IPS-NIHi7 (cell line): Measurements from ENCODE around the gene ENO4.

Experiments used
- DNase-seq: peaks from one replicate; pipeline ENCODE4 v3.0.0; 2012; ENCODE audit warnings: mixed read lengths; ENCODE audit errors: extremely low spot score

ENO4 gene

DNA sequence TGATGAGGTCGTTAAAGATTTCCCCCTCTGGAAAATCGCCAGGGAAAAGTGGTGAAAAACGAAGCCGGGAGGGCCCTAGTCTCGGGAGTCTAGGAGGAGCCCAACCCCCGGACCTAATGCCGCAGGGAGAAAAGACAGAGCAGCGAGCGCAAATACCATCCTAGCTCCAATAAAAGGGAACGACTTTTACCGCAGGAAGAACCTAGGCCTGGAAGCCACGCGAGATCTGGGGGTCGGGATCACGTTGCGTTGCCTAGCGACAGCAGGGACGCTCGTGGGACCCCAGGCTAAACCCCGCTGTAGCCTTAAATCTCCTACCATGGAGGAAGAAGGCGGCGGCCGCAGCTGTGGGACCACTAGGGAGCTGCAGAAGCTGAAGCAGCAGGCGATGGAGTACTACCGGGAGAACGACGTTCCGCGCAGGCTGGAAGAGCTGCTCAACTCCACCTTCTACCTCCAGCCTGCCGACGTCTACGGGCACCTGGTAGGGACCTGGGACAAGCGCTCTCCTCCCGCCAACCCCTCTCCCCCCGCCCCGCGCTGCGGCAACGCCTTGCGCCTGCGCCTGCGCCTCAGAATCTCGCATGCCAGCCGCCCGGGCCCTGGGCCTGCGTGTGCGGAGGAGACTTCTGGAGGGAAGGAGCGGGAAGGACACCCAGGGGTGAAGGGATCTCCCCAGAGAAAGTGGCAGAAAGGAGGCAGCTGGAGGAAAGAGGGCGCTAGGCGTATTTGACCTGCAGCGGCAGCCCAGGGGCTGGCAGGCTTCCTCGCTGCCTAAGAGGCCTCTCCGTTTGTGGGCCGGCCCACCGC, at the start of gene ENO4:
ENO4 (plus strand) TSS at position 252 of the 810 bp plus-strand sequence; CDS start at position 320, 68 bp downstream.
- peak; percentile 92 for DNase-seq

- DNase-seq, result no peak
Observed at GRCh38 chr10:116800286-116800929, 48.9 kb upstream of the ENO4 start.

DNA sequence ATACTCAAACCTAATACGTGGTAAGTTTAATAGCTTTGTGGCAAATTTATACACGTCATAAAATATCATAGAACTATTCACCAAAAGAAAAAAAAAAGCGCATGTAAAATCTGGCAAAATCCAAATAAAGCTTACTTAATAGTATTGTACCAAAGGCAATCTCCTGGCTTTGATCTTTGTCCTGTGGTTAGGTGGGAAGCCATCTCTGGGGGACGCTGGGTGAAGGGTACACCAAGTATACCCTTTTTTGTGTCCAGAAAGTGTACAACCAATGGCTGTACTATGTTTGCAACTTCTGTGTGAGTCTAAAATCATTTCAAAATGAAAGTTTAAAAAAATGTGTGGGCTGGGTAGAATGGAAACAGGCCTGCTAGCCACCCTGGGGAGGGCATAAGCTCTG, 47.6 kb upstream of the ENO4 start:
- no peak for DNase-seq

- DNase-seq, result no peak
Observed at GRCh38 chr10:116802474-116802873, 46.8 kb upstream of the ENO4 start.

GRCh38 chr10:116802876-116803275, 46.4 kb upstream of the ENO4 start:
- no peak for DNase-seq

DNA sequence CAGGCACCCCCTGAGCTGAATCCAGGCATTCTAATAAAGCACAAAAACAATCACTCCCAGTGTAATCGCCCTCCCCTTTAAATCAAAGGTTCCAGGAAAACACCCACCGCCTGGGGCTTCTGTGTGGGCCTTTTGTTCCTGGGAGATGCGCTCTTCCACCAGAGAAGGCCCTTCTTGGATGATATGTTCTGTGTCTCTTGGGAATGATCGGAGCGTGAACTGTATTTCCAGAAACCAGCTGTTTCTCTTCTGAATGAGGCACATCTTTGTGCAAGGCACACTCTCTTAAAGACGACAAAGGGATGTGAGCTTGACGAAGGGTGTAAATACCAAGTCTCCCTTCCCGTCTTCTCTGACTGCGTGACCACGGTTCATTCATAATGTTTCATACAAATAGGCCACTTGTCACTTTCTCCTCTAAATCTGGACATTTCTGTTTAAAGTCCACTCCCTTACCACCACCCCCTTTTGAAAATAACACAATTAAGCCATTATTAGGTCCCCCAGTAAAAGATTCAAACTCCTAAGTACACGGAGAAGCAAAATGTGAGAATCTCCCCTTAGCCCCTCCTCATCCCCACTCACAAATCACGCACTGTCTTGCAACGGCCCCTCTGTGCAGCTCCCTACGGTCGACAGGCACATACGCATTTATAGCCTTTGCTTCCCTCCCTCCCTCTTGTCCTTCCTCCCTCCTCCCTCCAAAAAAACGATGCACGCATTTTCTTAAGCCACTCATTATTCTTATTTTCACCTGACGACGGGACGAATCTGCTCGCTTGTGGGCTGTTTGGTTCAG, 45.6 kb upstream of the ENO4 start:
- no peak for DNase-seq

- DNase-seq, result no peak
Observed at GRCh38 chr10:116808706-116809105, 40.6 kb upstream of the ENO4 start.

GRCh38 chr10:116809483-116810119, 39.7 kb upstream of the ENO4 start:
- peak; percentile 66 for DNase-seq

DNA sequence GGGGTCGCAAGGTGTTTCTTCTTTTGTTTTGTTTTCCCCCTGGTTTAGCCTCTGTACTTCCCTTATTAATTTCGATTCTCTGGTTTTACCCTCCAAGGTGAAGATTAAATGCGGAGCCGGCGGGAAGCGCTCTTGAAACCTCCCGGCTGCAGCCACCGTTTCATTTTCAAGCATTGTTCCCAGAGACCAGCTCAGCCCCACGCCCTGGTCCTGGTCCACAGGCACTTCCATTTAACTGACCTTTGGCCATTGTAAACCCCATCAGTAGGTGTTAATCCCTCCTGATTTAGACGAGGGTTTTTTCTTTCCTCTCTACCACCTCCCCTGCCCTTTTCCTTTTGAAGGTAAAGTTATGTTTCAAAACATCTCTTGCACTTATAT, 39.2 kb upstream of the ENO4 start:
- no peak for DNase-seq

DNA sequence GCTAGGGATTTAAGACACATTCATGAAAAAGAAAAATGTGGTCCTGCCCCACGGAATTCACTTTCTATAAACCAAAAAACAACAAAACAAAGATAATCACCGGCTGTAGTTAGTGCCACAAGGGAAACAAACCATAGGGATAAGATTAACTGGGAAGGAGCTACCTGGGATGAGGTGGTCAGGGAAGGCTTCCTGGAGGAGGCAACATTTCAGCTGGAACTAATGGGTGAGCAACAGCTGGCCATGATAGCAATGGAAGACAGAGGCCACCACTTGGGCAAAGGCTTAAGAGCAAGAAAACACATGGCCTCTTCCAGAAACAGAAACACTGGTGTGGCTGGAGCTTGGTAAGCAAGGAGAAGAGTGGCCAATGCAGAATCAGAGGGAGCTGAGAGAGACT, 38.4 kb upstream of the ENO4 start:
- no peak for DNase-seq

- no peak for DNase-seq
Observed at GRCh38 chr10:116811691-116812090, 37.6 kb upstream of the ENO4 start.

- no peak for DNase-seq
Observed at GRCh38 chr10:116815641-116816415, 33.5 kb upstream of the ENO4 start.

- DNase-seq, result no peak
Observed at GRCh38 chr10:116817178-116817577, 32.1 kb upstream of the ENO4 start.

- no peak for DNase-seq
Observed at GRCh38 chr10:116817780-116818343, 31.4 kb upstream of the ENO4 start.

GRCh38 chr10:116819999-116820677, 29.2 kb upstream of the ENO4 start:
- no peak for DNase-seq

DNA sequence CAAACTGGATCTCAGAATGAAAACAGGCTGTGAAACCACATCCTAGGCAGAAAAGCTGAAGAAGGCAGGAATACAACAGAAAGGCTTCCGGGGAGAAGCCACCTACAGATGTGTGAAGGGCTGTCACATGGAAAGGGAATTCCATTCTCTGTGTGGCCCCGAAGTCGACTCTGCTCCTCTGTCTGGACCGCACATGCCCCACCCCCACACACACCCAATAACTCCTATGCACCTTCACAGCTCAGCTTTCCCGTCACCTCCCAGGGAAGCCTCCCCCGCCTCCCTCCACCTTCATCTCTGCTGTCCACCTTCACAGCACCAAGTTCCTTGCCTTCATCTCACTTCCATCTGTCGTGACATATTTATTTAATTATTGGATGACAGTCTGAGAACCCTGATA, 23.4 kb upstream of the ENO4 start:
- no peak for DNase-seq

GRCh38 chr10:116826803-116827202, 22.5 kb upstream of the ENO4 start:
- DNase-seq, result no peak

- DNase-seq, result no peak
Observed at GRCh38 chr10:116827214-116827671, 22.1 kb upstream of the ENO4 start.

DNA sequence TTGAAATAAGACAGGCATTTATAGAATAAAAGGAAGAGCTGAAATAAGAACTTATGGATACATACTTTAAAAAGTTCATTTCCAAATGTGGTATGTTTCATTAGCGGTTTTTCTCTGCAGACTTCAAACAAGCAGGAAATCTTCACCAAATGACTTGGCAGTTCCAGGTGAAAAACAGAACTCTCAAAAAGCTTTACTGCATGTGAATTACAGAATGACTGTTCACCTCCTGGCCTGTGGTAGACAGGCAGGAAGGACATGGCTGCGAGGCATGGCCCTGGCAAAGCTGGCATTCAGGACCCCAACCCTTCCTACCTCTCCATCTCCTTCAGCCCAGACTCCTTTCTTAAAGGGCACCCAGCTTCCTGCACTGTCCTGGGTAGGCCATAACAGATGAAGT, 21.2 kb upstream of the ENO4 start:
- DNase-seq, result no peak

- no peak for DNase-seq
Observed at GRCh38 chr10:116829711-116830110, 19.6 kb upstream of the ENO4 start.
